ENCODE results near the gene RASGEF1B. TPM values are rescaled to one million over a fixed set of nuclear protein-coding genes. Genes with fewer than 3 reads are reported as not detected.

The RASGEF1B gene
- total RNA-seq, 2 experiments from 2014 or later, result 69.4 to 73.1 TPM

DNA sequence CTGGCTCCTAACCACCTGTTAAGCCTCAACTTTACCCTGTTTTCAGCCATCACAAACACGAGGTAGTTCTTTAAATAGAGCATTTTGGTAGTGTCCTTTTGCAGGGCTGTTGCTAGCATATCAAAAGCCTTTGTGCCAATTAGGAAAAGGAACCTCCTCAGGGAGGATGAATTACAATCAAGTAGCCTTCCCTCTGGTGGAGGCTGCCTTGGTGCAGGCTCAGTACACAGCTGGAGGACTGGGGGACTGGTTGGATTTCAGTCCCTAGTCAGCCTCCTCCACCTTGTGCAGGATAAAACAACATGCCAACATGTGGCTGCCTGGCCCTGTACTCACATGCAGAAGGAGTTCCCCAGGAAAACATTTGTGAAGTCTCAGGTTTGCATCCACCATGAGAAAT lies 53.1 kb downstream of the RASGEF1B start:
- DNase-seq (no peak), ATAC-seq (ENCODE audit: poor library complexity) (no peak)
- ChIA-PET POLR2A (no interaction called here), CTCF (no interaction called here)
- Histone ChIP-seq H3K27ac (ENCODE audit: low read depth in 1 of 2, low read length in 2 of 2) (no peak overlapping the region), H3K9me3 (ENCODE audit: control insufficient read depth in 1 of 2, insufficient read depth in 1 of 2, low read length in 2 of 2) (no peaks in the 10 kb centered on the region), H3K4me1 (ENCODE audit: insufficient read depth, low read length) (no peaks in the 10 kb centered on the region), H3K36me3 (ENCODE audit: insufficient read depth, low read length) (no peaks in the 10 kb centered on the region), H3K27me3 (ENCODE audit: control insufficient read depth in 1 of 2, insufficient read depth in 2 of 2, low read length in 2 of 2) (no peaks in the 10 kb centered on the region), H3K4me3 (ENCODE audit: low read length) (no peak overlapping the region)
- H3K36me3 Mint-ChIP-seq (ENCODE audit: low read depth), result no peaks in the 10 kb centered on the region
- no peaks in the 10 kb centered on the region for H3K9me3 Mint-ChIP-seq
- H3K4me3 Mint-ChIP-seq, result no peak overlapping the region
- TF ChIP-seq, protein P1, sequence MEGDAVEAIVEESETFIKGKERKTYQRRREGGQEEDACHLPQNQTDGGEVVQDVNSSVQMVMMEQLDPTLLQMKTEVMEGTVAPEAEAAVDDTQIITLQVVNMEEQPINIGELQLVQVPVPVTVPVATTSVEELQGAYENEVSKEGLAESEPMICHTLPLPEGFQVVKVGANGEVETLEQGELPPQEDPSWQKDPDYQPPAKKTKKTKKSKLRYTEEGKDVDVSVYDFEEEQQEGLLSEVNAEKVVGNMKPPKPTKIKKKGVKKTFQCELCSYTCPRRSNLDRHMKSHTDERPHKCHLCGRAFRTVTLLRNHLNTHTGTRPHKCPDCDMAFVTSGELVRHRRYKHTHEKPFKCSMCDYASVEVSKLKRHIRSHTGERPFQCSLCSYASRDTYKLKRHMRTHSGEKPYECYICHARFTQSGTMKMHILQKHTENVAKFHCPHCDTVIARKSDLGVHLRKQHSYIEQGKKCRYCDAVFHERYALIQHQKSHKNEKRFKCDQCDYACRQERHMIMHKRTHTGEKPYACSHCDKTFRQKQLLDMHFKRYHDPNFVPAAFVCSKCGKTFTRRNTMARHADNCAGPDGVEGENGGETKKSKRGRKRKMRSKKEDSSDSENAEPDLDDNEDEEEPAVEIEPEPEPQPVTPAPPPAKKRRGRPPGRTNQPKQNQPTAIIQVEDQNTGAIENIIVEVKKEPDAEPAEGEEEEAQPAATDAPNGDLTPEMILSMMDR (IDR thresholded peaks at IDR 0.05), result no peak
- intact Hi-C loops (cut with DNase I, micrococcal nuclease), result no loop called here
- H3K27me3 Mint-ChIP-seq, result no peaks in the 10 kb centered on the region
- no peak overlapping the region for H3K27ac Mint-ChIP-seq
- no peaks in the 10 kb centered on the region for H3K4me1 Mint-ChIP-seq (ENCODE audit: low read depth)

DNA sequence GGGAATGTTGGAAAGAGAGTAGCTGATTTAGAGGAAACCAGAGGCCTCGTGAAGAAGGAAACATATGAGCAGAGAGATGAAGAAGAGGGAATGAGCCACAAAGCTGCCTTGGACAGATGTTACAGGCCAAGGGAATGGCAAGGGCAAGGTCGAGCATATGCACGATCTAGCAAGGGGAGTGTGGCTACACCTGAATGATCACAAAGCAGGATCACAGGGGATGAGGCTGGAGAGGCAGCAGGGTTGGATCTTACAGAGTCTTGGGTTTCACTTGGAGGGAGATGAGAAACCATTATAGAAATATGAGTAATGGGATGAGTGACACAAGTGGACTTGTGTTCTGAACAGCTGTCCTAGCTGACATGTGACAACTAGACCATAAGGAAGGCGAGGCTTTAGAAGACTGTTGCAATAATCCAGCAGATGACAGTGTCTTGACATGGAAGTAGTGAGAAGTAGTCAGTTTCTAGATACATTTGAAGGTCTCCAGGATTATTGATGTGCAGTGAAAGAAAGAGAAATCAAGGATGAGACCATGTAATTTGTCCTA lies 58.7 kb downstream of the RASGEF1B start:
- Histone ChIP-seq H3K27me3 (ENCODE audit: control insufficient read depth in 1 of 2, insufficient read depth in 2 of 2, low read length in 2 of 2) (no peaks in the 10 kb centered on the region), H3K4me3 (ENCODE audit: low read length) (no peak overlapping the region), H3K27ac (ENCODE audit: low read depth in 1 of 2, low read length in 2 of 2) (no peak overlapping the region), H3K4me1 (ENCODE audit: insufficient read depth, low read length) (no peaks in the 10 kb centered on the region), H3K36me3 (ENCODE audit: insufficient read depth, low read length) (no peaks in the 10 kb centered on the region), H3K9me3 (ENCODE audit: control insufficient read depth in 1 of 2, insufficient read depth in 1 of 2, low read length in 2 of 2) (no peaks in the 10 kb centered on the region)
- Mint-ChIP-seq H3K27me3 (no peaks in the 10 kb centered on the region), H3K4me1 (ENCODE audit: low read depth) (no peaks in the 10 kb centered on the region), H3K9me3 (no peaks in the 10 kb centered on the region), H3K27ac (no peak overlapping the region), H3K36me3 (ENCODE audit: low read depth) (no peaks in the 10 kb centered on the region), H3K4me3 (no peak overlapping the region)
- intact Hi-C loops (cut with DNase I, micrococcal nuclease), result no loop called here
- no peak for ATAC-seq (ENCODE audit: poor library complexity)
- peak in 1 of 14 experiments; percentile 41 for DNase-seq
- CTCF ChIA-PET, result interaction anchor here (1.7 kb wide), 1 partner anchor 855 kb away, joined by 4 read pairs; no protein-coding TSS in a partner anchor
- POLR2A ChIA-PET, result no interaction called here
- TF ChIP-seq, protein P1 (IDR thresholded peaks at IDR 0.05), result no peak

DNA sequence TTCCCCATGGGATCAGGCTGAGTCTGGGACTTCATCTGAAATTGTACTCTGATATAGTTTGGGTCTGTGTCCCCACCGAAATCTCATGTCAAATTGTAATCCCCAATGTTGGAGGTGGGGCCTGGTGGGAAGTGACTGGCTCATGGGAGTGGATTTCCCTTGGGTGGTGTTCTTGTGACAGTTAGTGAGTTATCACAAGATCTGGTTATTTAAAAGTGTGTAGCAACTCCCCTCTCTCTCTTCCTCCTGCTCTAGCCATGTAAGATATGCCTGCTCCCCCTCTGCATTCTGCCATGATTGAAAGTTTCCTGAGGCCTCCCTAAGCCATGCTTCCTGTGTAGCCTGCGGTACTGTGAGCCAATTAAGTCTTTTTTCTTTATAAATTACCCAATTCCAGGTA lies 61.0 kb downstream of the RASGEF1B start:
- no peak for ATAC-seq (ENCODE audit: poor library complexity)
- CTCF ChIA-PET, result no interaction called here

More for the DNA sequence above, 61.0 kb downstream of the RASGEF1B start:
- Mint-ChIP-seq H3K4me1 (ENCODE audit: low read depth) (peaks cover 2% of the 10 kb centered on the region), H3K9me3 (no peaks in the 10 kb centered on the region), H3K36me3 (ENCODE audit: low read depth) (no peaks in the 10 kb centered on the region), H3K27ac (no peak overlapping the region), H3K4me3 (no peak overlapping the region), H3K27me3 (no peaks in the 10 kb centered on the region)
- POLR2A ChIA-PET, result no interaction called here
- H3K4me1 ChIP-seq (ENCODE audit: insufficient read depth, low read length), result no peaks in the 10 kb centered on the region
- no peak overlapping the region for H3K27ac ChIP-seq (ENCODE audit: low read depth in 1 of 2, low read length in 2 of 2)
- no peak overlapping the region for H3K4me3 ChIP-seq (ENCODE audit: low read length)
- DNase-seq, result no peak
- intact Hi-C loops (cut with DNase I, micrococcal nuclease), result no loop called here
- H3K27me3 ChIP-seq (ENCODE audit: control insufficient read depth in 1 of 2, insufficient read depth in 2 of 2, low read length in 2 of 2), result no peaks in the 10 kb centered on the region
- TF ChIP-seq, protein P1 (IDR thresholded peaks at IDR 0.05), result no peak
- H3K9me3 ChIP-seq (ENCODE audit: control insufficient read depth in 1 of 2, insufficient read depth in 1 of 2, low read length in 2 of 2), result no peaks in the 10 kb centered on the region
- no peaks in the 10 kb centered on the region for H3K36me3 ChIP-seq (ENCODE audit: insufficient read depth, low read length)
